Liver (tissue), 9 donors: ENCODE results near the gene PRKACA. TPM values are rescaled to one million over a fixed set of nuclear protein-coding genes. Genes with fewer than 3 reads are reported as not detected.

Experiments
- DNase-seq: peaks from one replicate; pipeline ENCODE4 v3.0.0-alpha.2; 2017; ENCODE audit warnings: low spot score
- H3K27ac ChIP-seq, 2 donors: one replicate each; pipeline ENCODE4 v1.7.0; 2013; ENCODE audit warnings: inconsistent platforms in 2 of 2, low read length in 2 of 2, control low read depth in 1 of 2, low read depth in 1 of 2, mild to moderate bottlenecking in 1 of 2
- H3K27me3 ChIP-seq, 4 donors: one replicate each; pipeline versions ENCODE4 v1.6.1 to v1.7.0; 2013; ENCODE audit warnings: low read length in 3 of 4, inconsistent platforms in 1 of 4, mild to moderate bottlenecking in 1 of 4, moderate library complexity in 1 of 4; ENCODE audit not compliant: control insufficient read depth in 4 of 4, insufficient read depth in 4 of 4
- H3K36me3 ChIP-seq, 4 donors: one replicate each; pipeline versions ENCODE4 v1.6.1 to v1.7.0; 2013; ENCODE audit warnings: low read length in 3 of 4, mild to moderate bottlenecking in 3 of 4, low read depth in 1 of 4, moderate library complexity in 1 of 4; ENCODE audit not compliant: control insufficient read depth in 4 of 4, insufficient read depth in 3 of 4
- H3K4me1 ChIP-seq, 4 donors: one replicate each; pipeline versions ENCODE4 v1.6.1 to v1.7.0; 2013; ENCODE audit warnings: low read length in 3 of 4, mild to moderate bottlenecking in 3 of 4, moderate library complexity in 1 of 4; ENCODE audit not compliant: control insufficient read depth in 4 of 4, insufficient read depth in 4 of 4
- H3K4me3 ChIP-seq, 3 donors: one replicate each; pipeline versions ENCODE4 v1.6.1 to v1.7.0; 2013; ENCODE audit warnings: low read length in 3 of 3, control low read depth in 1 of 3, low read depth in 1 of 3, mild to moderate bottlenecking in 1 of 3
- H3K9ac ChIP-seq, 2 donors: one replicate each; pipeline ENCODE4 v1.7.0; 2013; ENCODE audit warnings: low read length in 2 of 2, mild to moderate bottlenecking in 2 of 2, moderate library complexity in 2 of 2, control low read depth in 1 of 2, low read depth in 1 of 2
- H3K9me3 ChIP-seq, 4 donors: one replicate each; pipeline versions ENCODE4 v1.6.1 to v1.7.0; 2013; ENCODE audit warnings: low read length in 3 of 4; ENCODE audit not compliant: control insufficient read depth in 4 of 4
- ATF3 ChIP-seq: IDR thresholded peaks from 2 replicates; pipeline ENCODE4 v1.6.1; 2016; ENCODE audit warnings: antibody characterized with exemption
- CTCF ChIP-seq: fragments of 150-350 bp; IDR thresholded peaks from 2 replicates; pipeline ENCODE4 v1.5.1; 2017; ENCODE audit warnings: improper control_type of control experiment, low read depth, low read length; ENCODE audit not compliant: missing input control
- EGR1 ChIP-seq, 2 donors: IDR thresholded peaks; 2 replicates each; pipeline ENCODE4 v1.6.1; 2016 to 2018; ENCODE audit warnings: antibody characterized with exemption in 2 of 2, low read depth in 2 of 2
- FOXA1 ChIP-seq: IDR thresholded peaks from 2 replicates; pipeline ENCODE4 v1.6.1; 2016; ENCODE audit warnings: antibody characterized with exemption
- GABPA ChIP-seq, 2 donors: IDR thresholded peaks in 1 of 2; conservative IDR thresholded peaks in 1 of 2; 2 replicates each; pipeline ENCODE4 v1.6.1; 2016; ENCODE audit warnings: antibody characterized with exemption in 2 of 2, mild to moderate bottlenecking in 1 of 2, moderate library complexity in 1 of 2
- HNF4A ChIP-seq, 2 donors: conservative IDR thresholded peaks; 2 replicates each; pipeline ENCODE4 v1.6.1; 2016; ENCODE audit warnings: antibody characterized with exemption in 2 of 2, mild to moderate bottlenecking in 2 of 2
- MAX ChIP-seq: IDR thresholded peaks from 2 replicates; pipeline ENCODE4 v1.6.1; 2016; ENCODE audit warnings: antibody characterized with exemption
- NR2F2 ChIP-seq: IDR thresholded peaks from 2 replicates; pipeline ENCODE4 v1.6.1; 2016; ENCODE audit warnings: antibody characterized with exemption
- RAD21 ChIP-seq, 2 donors: IDR thresholded peaks; 2 replicates each; pipeline ENCODE4 v1.6.1; 2016; ENCODE audit warnings: antibody characterized with exemption in 2 of 2, mild to moderate bottlenecking in 2 of 2
- RXRA ChIP-seq, 2 donors: IDR thresholded peaks; 2 replicates each; pipeline ENCODE4 v1.6.1; 2017 to 2018; ENCODE audit warnings: antibody characterized with exemption in 2 of 2, mild to moderate bottlenecking in 1 of 2
- SP1 ChIP-seq: IDR thresholded peaks from 2 replicates; pipeline ENCODE4 v1.6.1; 2018; ENCODE audit warnings: antibody characterized with exemption, mild to moderate bottlenecking
- TAF1 ChIP-seq: conservative IDR thresholded peaks from 2 replicates; pipeline ENCODE4 v1.6.1; 2016; ENCODE audit warnings: antibody characterized with exemption, mild to moderate bottlenecking
- YY1 ChIP-seq: IDR thresholded peaks from 2 replicates; pipeline ENCODE4 v1.6.1; 2016; ENCODE audit warnings: antibody characterized with exemption, mild to moderate bottlenecking
- ZBTB33 ChIP-seq: IDR thresholded peaks from 2 replicates; pipeline ENCODE4 v1.6.1; 2016; ENCODE audit warnings: antibody characterized with exemption
- WGBS: extraction: QIAGEN DNeasy Blood & Tissue Kit; methylation state at CpG from one replicate; pipeline ENCODE4 v1.1.7; 2013; 5-methylcytosine and 5-hydroxymethylcytosine counted together
- polyA plus RNA-seq, 2 donors: library from polyadenylated mRNA; stranded (reverse) in 1 of 2; unstranded in 1 of 2; fragments of 200-250 nt in 1 of 2; fragments of >200 nt in 1 of 2; fragmentation: Nextera tagmentation in 1 of 2; extraction: Ambion mirVana in 1 of 2; gene quantifications; one replicate each; pipeline versions ENCODE4 v1.2.1 to v1.2.3, GENCODE V29; 2013 to 2015
- total RNA-seq, 2 donors: library from RNA; depleted of rRNA; stranded (reverse); fragments of >200 nt; gene quantifications; one replicate each; pipeline ENCODE4 v1.2.3, GENCODE V29; 2014
- TF ChIP-seq, protein P1 (sequence below): IDR thresholded peaks from 2 replicates; pipeline ENCODE4 v1.6.1; 2016; ENCODE audit warnings: antibody characterized with exemption, mild to moderate bottlenecking
- donor health status: healthy.
- donor health status: healthy.
- donor health status: healthy.
- donor health status: healthy.
- donor health status: healthy.

PRKACA gene
- total and polyA plus RNA-seq, 4 donors, result 15.5 to 72.4 (median 40.2) TPM

GRCh38 chr19:14164724-14165493 is 47.3 kb upstream of the PRKACA start:
- Histone ChIP-seq H3K4me3 (no peak overlapping the region), H3K36me3 (no peaks in the 10 kb centered on the region)

DNA sequence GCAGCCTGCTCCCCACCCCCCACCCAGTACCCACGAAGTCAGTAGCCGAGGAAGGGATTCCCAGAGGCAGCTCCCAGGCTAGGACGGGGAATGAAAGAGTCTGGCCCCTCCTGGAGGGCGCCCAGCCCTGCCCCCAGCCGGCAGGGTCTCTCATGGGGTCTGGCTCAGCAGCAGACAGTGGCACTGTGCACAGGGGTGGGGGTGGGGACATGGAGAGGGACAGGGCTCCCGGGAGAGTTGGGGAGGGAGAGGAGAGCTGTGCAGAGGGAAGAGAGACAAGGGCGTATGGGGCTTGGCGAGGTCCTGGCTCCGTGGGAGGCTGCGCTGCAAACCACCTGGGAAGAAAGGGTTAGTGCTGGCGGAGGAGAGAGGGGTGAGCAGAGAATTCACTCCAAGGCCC is 46.5 kb upstream of the PRKACA start:
- Histone ChIP-seq H3K27ac (no peak overlapping the region), H3K9me3 (no peaks in the 10 kb centered on the region), H3K27me3 (no peaks in the 10 kb centered on the region), H3K4me1 (peaks cover 0 to 7% (median 0%) of the 10 kb centered on the region in 4 donors), H3K36me3 (no peaks in the 10 kb centered on the region), H3K4me3 (no peak overlapping the region), H3K9ac (no peak overlapping the region)
- 71% methylated on average over 11 of the region's 11 CpGs for WGBS
- no peak for DNase-seq
- TF ChIP-seq HNF4A (conservative IDR thresholded peaks at IDR 0.05) (no peak), CTCF (no peak), FOXA1 (no peak), RXRA (IDR thresholded peaks at IDR 0.05) (no peak), EGR1 (IDR thresholded peaks at IDR 0.05; ENCODE audit: low read depth in 2 of 2) (no peak), SP1 (no peak), GABPA (IDR thresholded peaks at IDR 0.05 in 1 of 2, conservative IDR thresholded peaks at IDR 0.05 in 1 of 2) (no peak), ATF3 (no peak), MAX (no peak)
- TF ChIP-seq, protein P1, sequence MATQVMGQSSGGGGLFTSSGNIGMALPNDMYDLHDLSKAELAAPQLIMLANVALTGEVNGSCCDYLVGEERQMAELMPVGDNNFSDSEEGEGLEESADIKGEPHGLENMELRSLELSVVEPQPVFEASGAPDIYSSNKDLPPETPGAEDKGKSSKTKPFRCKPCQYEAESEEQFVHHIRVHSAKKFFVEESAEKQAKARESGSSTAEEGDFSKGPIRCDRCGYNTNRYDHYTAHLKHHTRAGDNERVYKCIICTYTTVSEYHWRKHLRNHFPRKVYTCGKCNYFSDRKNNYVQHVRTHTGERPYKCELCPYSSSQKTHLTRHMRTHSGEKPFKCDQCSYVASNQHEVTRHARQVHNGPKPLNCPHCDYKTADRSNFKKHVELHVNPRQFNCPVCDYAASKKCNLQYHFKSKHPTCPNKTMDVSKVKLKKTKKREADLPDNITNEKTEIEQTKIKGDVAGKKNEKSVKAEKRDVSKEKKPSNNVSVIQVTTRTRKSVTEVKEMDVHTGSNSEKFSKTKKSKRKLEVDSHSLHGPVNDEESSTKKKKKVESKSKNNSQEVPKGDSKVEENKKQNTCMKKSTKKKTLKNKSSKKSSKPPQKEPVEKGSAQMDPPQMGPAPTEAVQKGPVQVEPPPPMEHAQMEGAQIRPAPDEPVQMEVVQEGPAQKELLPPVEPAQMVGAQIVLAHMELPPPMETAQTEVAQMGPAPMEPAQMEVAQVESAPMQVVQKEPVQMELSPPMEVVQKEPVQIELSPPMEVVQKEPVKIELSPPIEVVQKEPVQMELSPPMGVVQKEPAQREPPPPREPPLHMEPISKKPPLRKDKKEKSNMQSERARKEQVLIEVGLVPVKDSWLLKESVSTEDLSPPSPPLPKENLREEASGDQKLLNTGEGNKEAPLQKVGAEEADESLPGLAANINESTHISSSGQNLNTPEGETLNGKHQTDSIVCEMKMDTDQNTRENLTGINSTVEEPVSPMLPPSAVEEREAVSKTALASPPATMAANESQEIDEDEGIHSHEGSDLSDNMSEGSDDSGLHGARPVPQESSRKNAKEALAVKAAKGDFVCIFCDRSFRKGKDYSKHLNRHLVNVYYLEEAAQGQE, result no peak

More at GRCh38 chr19:14164724-14165493, 47.3 kb upstream of the PRKACA start:
- no peak for DNase-seq
- 84% methylated on average over 16 of the region's 16 CpGs for whole genome bisulfite sequencing
- TF ChIP-seq MAX, result no peak
- TF ChIP-seq TAF1, result no peak
- TF ChIP-seq CTCF, result no peak
- no peak for TF ChIP-seq HNF4A (conservative IDR thresholded peaks at IDR 0.05)
- no peak for TF ChIP-seq YY1
- TF ChIP-seq RAD21 (IDR thresholded peaks at IDR 0.05), result no peak
- no peak for TF ChIP-seq ZBTB33
- TF ChIP-seq SP1, result no peak
- TF ChIP-seq FOXA1, result no peak
- no peak for TF ChIP-seq NR2F2
- H3K9ac ChIP-seq, result no peak overlapping the region
- H3K9me3 ChIP-seq, result no peaks in the 10 kb centered on the region
- no peaks in the 10 kb centered on the region for H3K27me3 ChIP-seq
- H3K27ac ChIP-seq, result no peak overlapping the region
- peaks cover 0 to 7% (median 0%) of the 10 kb centered on the region in 4 donors for H3K4me1 ChIP-seq
